A549 (cell line): Measurements from ENCODE around the gene PTPDC1. TPM values are rescaled to one million over a fixed set of nuclear protein-coding genes. Genes with fewer than 3 reads are reported as not detected.

Experiments used
- ATAC-seq, 2 experiments: fragments of 200-7000 bp in 1 of 2; fragments of >200 bp in 1 of 2; cut with Nextera tagmentation in 1 of 2; cut with Tn5 transposase in 1 of 2; 3 replicates each; pipeline versions ENCODE4 v1.8.0 to v1.9.1; 2018 to 2020; ENCODE audit warnings: mild to moderate bottlenecking in 1 of 2, moderate library complexity in 1 of 2
- CTCF ChIA-PET: fragments of 300-600 bp; sonication (Branson Sonifier 250); formaldehyde crosslinking; extraction: SDS; loops from one replicate; lab custom pipeline; 2021; ENCODE audit warnings: antibody characterized with exemption, inconsistent platforms; lab: Yijun Ruan, JAX
- POLR2A ChIA-PET: fragments of 350-600 bp; formaldehyde crosslinking; extraction: SDS; loops from one replicate; lab custom pipeline; 2021; ENCODE audit warnings: antibody characterized with exemption, inconsistent platforms; lab: Yijun Ruan, JAX
- DNase-seq, 2 experiments: peaks; one replicate each; pipeline versions ENCODE4 v3.0.0 to v3.0.0-alpha.2; 2011 to 2016; ENCODE audit warnings: low read depth in 1 of 2, low spot score in 1 of 2
- FAIRE-seq: peaks from 2 replicates; lab custom pipeline; 2011; peaks lifted over from hg19 to GRCh38; lab: Jason Lieb, UNC
- H3K27ac ChIP-seq, 2 experiments: fragments of >200 bp; sonication (Bioruptor Twin); formaldehyde crosslinking; 3 replicates each; pipeline ENCODE4 v1.5.1; 2016 to 2017
- H3K4me1 ChIP-seq: fragments of >200 bp; sonication (Bioruptor Twin); formaldehyde crosslinking; 3 replicates; pipeline ENCODE4 v1.6.1; 2016
- H3K4me2 ChIP-seq: fragments of >200 bp; sonication (Bioruptor Twin); formaldehyde crosslinking; 3 replicates; pipeline ENCODE4 v1.6.1; 2016
- H3K4me3 ChIP-seq: fragments of >200 bp; sonication (Bioruptor Twin); formaldehyde crosslinking; 3 replicates; pipeline ENCODE4 v1.5.1; 2016
- H3K9me3 ChIP-seq: fragments of >200 bp; sonication (Bioruptor Twin); formaldehyde crosslinking; 3 replicates; pipeline ENCODE4 v1.6.1; 2016
- ATOH8 ChIP-seq: fragments of 250-450 bp; sonication (Bioruptor Pico); IDR thresholded peaks from 2 replicates; pipeline ENCODE4 v1.5.0; 2020; ENCODE audit warnings: low read depth, mild to moderate bottlenecking, moderate library complexity
- CBX8 ChIP-seq: fragments of 200-600 bp; sonication (generic); IDR thresholded peaks from 2 replicates; pipeline ENCODE4 v1.6.1; 2016
- CEBPB ChIP-seq, 2 experiments: fragments of >200 bp in 1 of 2; sonication (Bioruptor Twin) in 1 of 2; formaldehyde crosslinking in 1 of 2; IDR thresholded peaks; 2 replicates each; pipeline ENCODE4 v1.6.1; 2012 to 2016
- CTCF ChIP-seq: fragments of >200 bp; sonication (Bioruptor Twin); formaldehyde crosslinking; IDR thresholded peaks from 3 replicates; pipeline ENCODE4 v1.5.1; 2016
- EHMT2 ChIP-seq: fragments of 200-600 bp; sonication (generic); IDR thresholded peaks from 2 replicates; pipeline ENCODE4 v1.6.1; 2016; ENCODE audit warnings: antibody characterized with exemption, low read depth, mild to moderate bottlenecking, moderate library complexity
- EP300 ChIP-seq, 2 experiments: fragments of >200 bp; sonication (Bioruptor Twin); formaldehyde crosslinking; IDR thresholded peaks; 2 replicates in 1 of 2; 3 replicates in 1 of 2; pipeline ENCODE4 v1.6.1; 2016 to 2017
- ESRRA ChIP-seq: fragments of 150-350 bp; IDR thresholded peaks from 2 replicates; pipeline ENCODE4 v1.6.1; 2014; ENCODE audit warnings: mild to moderate bottlenecking, low read length, borderline replicate concordance
- FOSB ChIP-seq: fragments of 250-450 bp; sonication (Bioruptor Pico); IDR thresholded peaks from 2 replicates; pipeline ENCODE4 v1.5.0; 2020; ENCODE audit warnings: mild to moderate bottlenecking, moderate library complexity
- FOSL2 ChIP-seq, 2 experiments: fragments of 450-650 bp in 1 of 2; fragments of >200 bp in 1 of 2; sonication (Bioruptor Twin) in 1 of 2; formaldehyde crosslinking; IDR thresholded peaks; 2 replicates each; pipeline versions ENCODE4 v1.5.0 to v1.6.1; 2016 to 2020; ENCODE audit warnings: mild to moderate bottlenecking in 1 of 2, moderate library complexity in 1 of 2
- HDAC2 ChIP-seq: fragments of 200-600 bp; sonication (generic); IDR thresholded peaks from 2 replicates; pipeline ENCODE4 v1.6.1; 2016
- HEYL ChIP-seq: fragments of 250-450 bp; sonication (Bioruptor Pico); IDR thresholded peaks from 2 replicates; pipeline ENCODE4 v1.8.0; 2021; ENCODE audit warnings: mild to moderate bottlenecking, moderate library complexity
- HOXA7 ChIP-seq: fragments of 250-450 bp; sonication (Bioruptor Pico); IDR thresholded peaks from 2 replicates; pipeline ENCODE4 v1.5.0; 2020; ENCODE audit warnings: mild to moderate bottlenecking, moderate library complexity
- HOXB5 ChIP-seq: fragments of 250-450 bp; sonication (Bioruptor Pico); IDR thresholded peaks from 2 replicates; pipeline ENCODE4 v1.5.0; 2020; ENCODE audit warnings: mild to moderate bottlenecking, moderate library complexity
- KDM1A ChIP-seq: fragments of 200-600 bp; sonication (generic); IDR thresholded peaks from 2 replicates; pipeline ENCODE4 v1.6.1; 2016; ENCODE audit warnings: low read depth, mild to moderate bottlenecking
- MAFK ChIP-seq: fragments of 450-650 bp; IDR thresholded peaks from 2 replicates; pipeline ENCODE4 v1.6.1; 2014; ENCODE audit not compliant: partially characterized antibody
- MAZ ChIP-seq: fragments of 150-350 bp; IDR thresholded peaks from 2 replicates; pipeline ENCODE4 v1.6.1; 2014; ENCODE audit warnings: antibody characterized with exemption, low read depth, low read length, borderline replicate concordance
- NPAS2 ChIP-seq: fragments of 250-450 bp; sonication (Bioruptor Pico); IDR thresholded peaks from 2 replicates; pipeline ENCODE4 v1.8.0; 2022; ENCODE audit warnings: mild to moderate bottlenecking, moderate library complexity, borderline replicate concordance
- PBX3 ChIP-seq: IDR thresholded peaks from 2 replicates; pipeline ENCODE4 v1.6.1; 2012
- POLR2A ChIP-seq: IDR thresholded peaks from 2 replicates; pipeline ENCODE4 v1.6.1; 2012; ENCODE audit warnings: mild to moderate bottlenecking, low read length
- POLR2AphosphoS2 ChIP-seq: conservative IDR thresholded peaks from 2 replicates; pipeline ENCODE4 v1.6.1; 2012; ENCODE audit warnings: low read length, improper control_type of control experiment, inconsistent platforms
- RAD21 ChIP-seq, 2 experiments: fragments of >200 bp in 1 of 2; sonication (Bioruptor Twin) in 1 of 2; formaldehyde crosslinking in 1 of 2; IDR thresholded peaks in 1 of 2; conservative IDR thresholded peaks in 1 of 2; 2 replicates in 1 of 2; 3 replicates in 1 of 2; pipeline ENCODE4 v1.6.1; 2012 to 2018; ENCODE audit warnings: inconsistent platforms in 1 of 2
- REST ChIP-seq: fragments of 200-600 bp; sonication (generic); IDR thresholded peaks from 2 replicates; pipeline ENCODE4 v1.6.1; 2016; ENCODE audit warnings: antibody characterized with exemption, mild to moderate bottlenecking, moderate library complexity
- SMC3 ChIP-seq: fragments of >200 bp; sonication (Bioruptor Twin); formaldehyde crosslinking; IDR thresholded peaks from 3 replicates; pipeline ENCODE4 v1.6.1; 2018; ENCODE audit warnings: inconsistent platforms
- SREBF2 ChIP-seq: fragments of 450-650 bp; IDR thresholded peaks from 2 replicates; pipeline ENCODE4 v1.6.1; 2014; ENCODE audit warnings: mild to moderate bottlenecking, moderate library complexity
- ZFP36 ChIP-seq: fragments of 450-650 bp; IDR thresholded peaks from 2 replicates; pipeline ENCODE4 v1.6.1; 2014; ENCODE audit warnings: borderline replicate concordance; ENCODE audit not compliant: partially characterized antibody
- ZSCAN20 ChIP-seq: fragments of 250-450 bp; sonication (Bioruptor Pico); IDR thresholded peaks from 2 replicates; pipeline ENCODE4 v1.8.0; 2022; ENCODE audit warnings: mild to moderate bottlenecking, moderate library complexity
- WGBS: methylation state at CpG from one replicate; pipeline ENCODE4 v1.1.6; 2017; ENCODE audit errors: missing lambda C conversion rate; 5-methylcytosine and 5-hydroxymethylcytosine counted together
- polyA plus RNA-seq, 4 experiments: library from polyadenylated mRNA; depleted of rRNA in 3 of 4; stranded (reverse); fragments of >200 nt; fragmentation: RNase III in 1 of 4; extraction: RNeasy Plus Mini Kit Qiagen cat#74134 plus additional on column Dnase treatment in 1 of 4; gene quantifications; 2 replicates in 3 of 4; 3 replicates in 1 of 4; pipeline ENCODE4 v1.2.3, GENCODE V29; 2011 to 2017

PTPDC1 gene
- polyA plus RNA-seq, 2 of the 4 experiments (the other 2 are of a cell fraction) = 3.8 to 16.9 TPM

- Histone ChIP-seq H3K4me2 (no peak overlapping the region), H3K9me3 (no peaks in the 10 kb centered on the region), H3K27ac (peak overlapping the region in 1 of 2 experiments; percentile 88; a peak in 2 of 6 replicates), H3K4me3 (no peak overlapping the region), H3K4me1 (peaks cover 26% of the 10 kb centered on the region)
- ChIA-PET POLR2A (interaction anchor here (1.7 kb wide), 1 partner anchor 24 kb away, joined by 4 read pairs; no protein-coding TSS in a partner anchor), CTCF (interaction anchor here (0.6 to 1.5 kb wide), 3 partner anchors 22 to 1442 kb away, joined by 3 to 4 read pairs (median 3); no protein-coding TSS in a partner anchor)
- no peak for DNase-seq
- FAIRE-seq = no peak
- no peak for ATAC-seq
- TF ChIP-seq MAZ (no peak), NPAS2 (CRISPR knock-in tag) (no peak), REST (no peak), SMC3 (no peak), HOXB5 (CRISPR knock-in tag) (no peak), PBX3 (no peak), FOSB (CRISPR knock-in tag) (no peak), EHMT2 (no peak), MAFK (no peak), HDAC2 (no peak), ZFP36 (no peak)
- 72% methylated on average over 5 of the region's 5 CpGs for WGBS
Measured at GRCh38 chr9:94142353-94142752, 58.1 kb downstream of the PTPDC1 start.

- no peak overlapping the region for H3K4me3 ChIP-seq
- CTCF ChIA-PET = interaction anchor here (0.7 to 2.3 kb wide), 4 partner anchors 13 to 69 kb away, joined by 3 to 9 read pairs (median 5); no protein-coding TSS in a partner anchor
- peaks cover 17% of the 10 kb centered on the region for H3K4me1 ChIP-seq
- H3K27ac ChIP-seq = no peak overlapping the region
- ATAC-seq = no peak
- FAIRE-seq = no peak
- DNase-seq = no peak
- WGBS = 48% methylated on average over 2 of the region's 2 CpGs
- TF ChIP-seq POLR2AphosphoS2 (no peak), FOSL2 (IDR thresholded peaks at IDR 0.05) (no peak), FOSL2 (CRISPR knock-in tag; IDR thresholded peaks at IDR 0.05) (no peak), CTCF (no peak), POLR2A (no peak), CBX8 (no peak), NPAS2 (CRISPR knock-in tag) (no peak), EP300 (IDR thresholded peaks at IDR 0.05) (no peak), HEYL (no peak), HOXA7 (no peak), ESRRA (no peak), PBX3 (no peak), MAFK (no peak), FOSB (CRISPR knock-in tag) (no peak), SREBF2 (no peak), CEBPB (IDR thresholded peaks at IDR 0.05) (no peak), RAD21 (conservative IDR thresholded peaks at IDR 0.05 in 1 of 2, IDR thresholded peaks at IDR 0.05 in 1 of 2) (no peak), KDM1A (no peak), ATOH8 (CRISPR knock-in tag) (no peak), HDAC2 (no peak), ZSCAN20 (no peak)
- no peaks in the 10 kb centered on the region for H3K9me3 ChIP-seq
- POLR2A ChIA-PET = no interaction called here
- H3K4me2 ChIP-seq = no peak overlapping the region
Measured at GRCh38 chr9:94144394-94144793, 60.1 kb downstream of the PTPDC1 start.
